OCI-M2 (cell line): Measurements from ENCODE around the gene XRN1.
"Not testable (repeated sequence)": the region's sequence is repeated elsewhere in the genome, so short reads cannot be mapped to it uniquely, and the experiment has no call there.

ENCODE experiments used
- DNase-seq: peaks from one replicate; lab custom pipeline; 2025; ENCODE audit not compliant: unreplicated experiment; lab: John Stamatoyannopoulos, UW

The XRN1 gene

DNA sequence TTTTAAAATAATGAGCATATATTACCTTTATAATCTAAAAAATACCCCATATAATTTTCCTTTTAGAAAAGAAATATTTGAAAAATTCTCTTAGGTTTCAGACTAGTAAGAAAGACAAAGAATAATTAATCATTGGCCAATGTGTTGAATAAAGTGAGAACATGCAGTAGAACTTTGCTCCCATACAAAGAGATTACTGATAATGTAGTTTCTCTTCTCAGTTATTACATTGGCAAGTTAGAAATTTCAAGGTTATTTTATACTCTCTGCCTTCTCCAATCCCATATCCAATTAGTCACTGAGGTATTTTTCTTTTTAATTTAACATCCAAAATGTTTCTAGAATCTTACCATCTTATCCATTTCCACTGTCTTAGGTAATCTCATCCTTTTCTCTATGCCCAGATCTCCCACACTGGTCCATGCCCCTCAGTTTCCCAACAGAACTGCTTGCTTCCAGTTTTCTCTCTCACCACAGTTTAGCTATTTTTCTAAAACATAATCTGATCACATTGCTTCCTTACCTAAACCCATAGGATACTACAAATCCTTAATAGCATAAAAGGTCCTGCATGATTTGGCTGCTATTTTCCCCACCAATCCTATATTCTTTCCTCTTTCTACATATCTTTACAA lies 10.8 kb downstream of the XRN1 start:
- no peak for DNase-seq

DNA sequence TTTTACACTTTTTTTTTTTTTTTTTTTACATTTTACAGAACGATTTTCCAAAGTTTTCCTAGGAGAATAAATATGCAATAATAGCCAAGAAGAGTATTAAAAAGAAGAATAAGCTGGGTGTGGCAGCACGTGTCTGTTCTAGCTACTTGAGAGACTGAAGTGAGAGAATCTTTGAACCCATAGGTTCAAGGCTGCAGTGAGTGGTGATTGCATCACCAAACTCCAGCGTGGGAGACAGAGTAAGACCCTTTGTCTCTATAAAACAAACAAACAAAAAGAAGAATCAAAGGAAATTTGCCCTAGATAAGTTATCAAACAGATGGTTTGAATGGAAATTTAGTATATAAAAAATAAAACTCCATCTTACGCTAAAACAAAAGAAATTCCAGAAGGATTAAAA lies 13.3 kb downstream of the XRN1 start:
- no peak for DNase-seq

DNA sequence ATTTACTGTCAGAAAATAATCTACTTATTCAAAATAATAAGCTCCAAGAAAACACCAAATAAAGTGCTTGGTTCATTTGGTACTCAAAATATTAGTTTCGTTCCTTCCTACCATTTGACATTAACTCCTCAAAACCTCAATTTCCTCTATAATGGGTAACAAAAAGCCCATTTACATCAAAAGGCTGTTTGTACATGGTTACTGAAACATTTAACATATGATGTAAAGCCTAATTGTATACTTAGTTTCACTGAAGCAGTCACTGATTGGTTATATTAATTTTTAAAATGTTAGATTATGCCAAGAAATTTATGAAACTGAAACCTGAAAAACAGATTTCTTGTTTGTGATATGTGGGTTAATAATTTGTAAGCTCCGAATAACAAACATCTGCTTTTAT lies 14.7 kb downstream of the XRN1 start:
- no peak for DNase-seq

DNA sequence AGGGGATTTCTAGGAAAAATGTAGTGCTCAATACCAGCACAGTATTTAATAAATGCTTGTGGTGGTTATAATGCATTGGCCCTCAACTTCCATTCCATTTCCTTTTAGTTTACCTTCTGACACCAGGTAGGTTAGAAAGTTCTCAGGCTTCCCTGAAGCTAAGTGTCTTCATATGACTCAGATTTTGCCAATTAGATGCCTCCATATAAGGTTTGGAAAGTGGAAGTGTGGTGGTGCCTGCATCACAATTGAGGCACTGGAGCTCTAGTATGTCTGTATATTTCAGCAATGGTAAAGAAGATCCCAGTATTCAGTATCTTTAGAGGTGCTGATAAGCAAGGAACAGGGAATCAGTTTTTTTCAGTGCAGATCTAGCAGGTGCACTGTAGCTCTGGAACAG lies 18.3 kb downstream of the XRN1 start:
- no peak for DNase-seq

DNA sequence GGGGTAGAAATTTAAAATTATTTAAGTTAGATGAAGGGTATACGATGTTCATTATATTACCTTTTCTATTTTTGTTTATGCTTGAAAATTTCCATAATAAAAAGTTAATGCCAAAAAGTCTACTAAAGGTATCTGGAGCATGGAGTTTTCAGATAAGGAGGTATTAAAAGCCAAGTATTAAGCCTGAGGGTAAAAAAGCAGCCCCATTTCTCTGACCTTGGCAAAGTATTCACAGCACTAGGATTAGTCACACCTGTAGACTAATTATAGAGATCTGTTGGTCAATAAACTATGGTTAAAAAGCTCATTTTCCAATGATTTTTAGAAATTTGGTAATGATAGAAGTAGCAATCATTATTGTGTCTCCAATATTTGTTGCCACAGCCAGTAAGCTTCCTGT lies 23.1 kb downstream of the XRN1 start:
- no peak for DNase-seq

DNA sequence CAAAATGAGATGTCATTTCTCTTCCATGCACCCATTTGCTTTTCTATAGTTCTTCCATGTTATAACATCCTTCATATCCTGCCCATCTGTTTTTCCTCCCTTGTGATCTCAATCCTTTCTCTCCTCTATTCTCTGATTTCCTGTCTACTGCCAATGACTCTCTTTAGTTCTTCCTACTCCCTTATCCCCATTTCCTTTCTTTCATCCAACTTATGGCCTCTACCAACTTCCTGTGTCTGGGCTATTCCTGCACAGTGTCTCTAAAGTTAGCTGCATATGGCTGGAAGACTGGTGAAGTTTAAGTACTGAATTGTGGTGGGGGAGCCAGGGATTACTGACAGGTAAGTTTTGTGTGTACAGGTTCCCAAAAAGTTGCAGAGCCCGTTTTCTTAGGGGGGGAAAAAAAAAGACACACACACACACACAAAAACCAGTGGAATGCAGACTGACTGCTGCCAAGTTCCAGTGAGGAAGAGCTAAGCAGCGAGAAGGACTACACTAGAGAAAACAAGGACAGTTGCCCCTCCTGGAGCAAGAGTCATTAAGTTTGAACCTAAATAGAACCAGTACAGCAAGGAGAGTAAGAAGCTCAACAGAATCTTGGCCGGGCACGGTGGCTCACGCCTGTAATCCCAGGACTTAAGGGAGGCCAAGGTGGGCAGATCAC lies 28.8 kb downstream of the XRN1 start:
- DNase-seq, result no peak

DNA sequence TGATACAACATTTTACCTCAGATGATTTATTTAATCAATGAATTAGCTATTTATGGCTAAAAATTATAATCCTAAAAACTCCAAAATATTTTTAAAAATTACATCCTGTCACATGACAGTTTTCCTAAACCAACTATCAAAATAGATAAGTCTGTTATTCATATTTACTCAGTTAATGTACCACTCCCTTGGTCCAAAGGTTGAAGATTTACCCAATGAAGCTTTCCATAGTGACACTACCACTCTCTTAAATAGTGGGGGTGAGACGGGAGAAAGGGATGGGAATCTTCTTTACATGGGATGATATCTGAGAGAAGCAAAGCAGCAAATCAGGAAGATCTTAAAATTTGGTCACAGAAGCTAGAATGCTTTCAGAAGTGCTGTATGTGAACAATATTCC lies 30.5 kb downstream of the XRN1 start:
- DNase-seq, result no peak

DNA sequence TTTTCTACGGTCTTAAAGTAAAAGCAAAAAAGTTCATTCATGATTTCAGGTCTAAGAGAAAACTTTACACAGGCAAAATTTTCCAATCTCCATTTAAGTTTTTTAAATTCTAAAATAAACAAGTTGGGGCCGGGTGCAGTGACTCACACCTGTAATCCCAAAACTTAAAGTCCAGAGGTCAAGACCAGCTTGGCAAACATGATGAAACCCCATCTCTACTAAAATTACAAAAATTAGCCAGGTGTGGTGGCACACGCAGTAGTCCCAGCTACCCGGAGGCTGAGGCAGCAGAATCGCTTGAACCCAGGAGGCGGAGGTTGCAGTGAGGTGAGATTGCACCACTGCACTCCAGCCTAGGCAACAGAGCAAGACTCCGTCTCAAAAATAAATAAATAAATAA lies 47.3 kb downstream of the XRN1 start:
- not testable (repeated sequence) for DNase-seq

DNA sequence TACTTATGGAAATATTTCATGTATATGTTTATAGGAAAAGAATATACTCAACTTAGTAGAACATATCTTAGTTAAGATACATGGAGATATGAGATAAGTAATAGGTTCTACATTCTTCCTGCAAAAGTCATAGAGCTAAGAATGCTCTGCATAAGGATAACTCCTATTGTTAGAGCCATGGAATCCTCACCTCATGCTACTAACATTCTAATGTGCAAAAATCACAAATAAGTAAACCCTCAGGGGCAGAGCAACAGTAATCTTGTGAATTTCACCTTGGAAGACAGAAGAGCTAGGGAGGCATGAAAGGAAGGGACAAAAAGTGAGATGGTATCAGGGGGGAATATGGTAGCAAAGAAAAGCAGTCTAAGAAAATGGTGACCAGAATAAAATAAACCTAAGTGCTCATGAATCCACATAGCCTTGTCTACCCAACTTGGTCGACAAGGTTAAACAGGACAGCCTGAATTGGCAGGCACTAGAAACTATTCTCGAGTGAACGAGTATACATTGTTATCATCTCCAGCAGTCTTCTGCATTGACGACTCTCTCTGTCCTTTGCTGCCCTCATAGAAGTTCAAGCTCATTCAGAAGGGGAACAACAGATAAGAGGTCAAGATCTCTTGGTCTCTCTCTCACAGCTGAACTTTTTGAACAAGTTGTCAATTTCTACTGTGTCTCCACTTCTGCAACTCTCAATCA lies 52.8 kb downstream of the XRN1 start:
- DNase-seq, result no peak

DNA sequence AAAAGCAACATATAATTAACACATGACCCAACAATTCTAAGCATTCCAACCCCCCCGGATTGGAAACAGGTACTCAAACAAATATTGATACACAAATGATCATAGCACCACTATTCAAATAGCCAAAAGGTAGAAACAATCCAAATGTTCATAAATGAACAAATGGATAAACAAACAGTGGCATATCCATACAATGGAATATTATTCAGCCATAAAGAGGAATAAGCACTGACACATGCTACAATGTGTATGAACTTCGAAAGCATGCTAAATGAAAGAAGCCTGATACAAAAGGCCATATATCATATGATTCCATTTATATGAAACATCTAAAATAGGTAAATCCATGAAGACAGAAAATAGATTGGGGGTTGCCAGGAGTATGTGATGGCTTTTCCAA lies 62.8 kb downstream of the XRN1 start:
- DNase-seq, result no peak

DNA sequence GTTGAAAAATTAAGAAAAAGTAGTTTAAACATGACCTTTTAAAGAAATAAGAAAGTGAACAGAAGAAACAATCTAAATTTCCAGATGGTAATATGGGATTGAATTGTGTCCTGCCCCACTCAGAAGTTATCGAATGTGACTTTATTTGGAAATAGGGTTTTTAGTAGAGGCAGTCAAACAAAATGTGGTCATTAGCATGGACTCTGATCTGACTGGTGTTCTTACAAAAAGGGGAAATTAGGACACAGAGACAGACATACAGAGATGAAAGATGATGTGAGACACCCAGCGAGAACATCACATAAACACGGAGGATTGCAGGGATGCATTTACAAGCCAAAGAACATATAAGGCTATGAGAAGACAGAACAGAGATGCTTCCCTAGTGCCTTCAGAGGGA lies 73.2 kb downstream of the XRN1 start:
- DNase-seq, result no peak

DNA sequence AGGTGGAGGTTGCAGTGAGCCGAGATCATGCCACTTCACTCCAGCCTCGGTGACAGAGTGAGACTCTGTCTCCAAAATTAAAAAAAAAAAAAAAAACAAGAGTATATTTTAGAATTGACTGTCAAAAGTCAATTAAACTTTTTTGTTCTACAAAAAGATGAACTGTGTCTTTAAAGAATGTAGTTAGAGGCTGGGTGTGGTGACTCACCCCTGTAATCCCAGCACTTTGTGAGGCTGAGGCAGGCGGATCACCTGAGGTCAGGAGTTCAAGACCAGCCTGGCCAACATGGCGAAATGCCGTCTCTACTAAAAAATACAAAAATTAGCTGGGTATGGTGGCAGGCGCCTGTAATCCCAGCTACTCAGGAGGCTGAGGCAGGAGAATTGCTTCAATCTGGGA lies 78.3 kb downstream of the XRN1 start:
- DNase-seq, result not testable (repeated sequence)

DNA sequence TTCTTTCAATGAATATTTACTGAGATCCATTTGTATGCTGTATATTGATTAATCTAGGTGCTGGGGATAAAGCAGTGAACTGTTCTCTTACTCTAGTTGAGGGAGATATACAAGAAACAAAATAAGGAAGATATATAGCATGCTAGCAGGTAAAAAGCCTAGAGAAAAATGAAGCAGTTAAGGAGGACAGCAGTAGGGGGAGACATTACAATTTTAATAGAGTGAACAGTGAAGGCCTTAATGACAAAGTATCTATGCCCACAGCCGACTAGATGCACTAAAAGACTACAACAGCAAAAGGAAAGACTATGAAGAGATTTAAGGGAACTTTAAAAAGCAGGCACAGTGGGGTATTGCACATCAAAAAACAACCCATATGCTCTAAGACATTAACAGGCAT lies 81.4 kb downstream of the XRN1 start:
- DNase-seq, result no peak

DNA sequence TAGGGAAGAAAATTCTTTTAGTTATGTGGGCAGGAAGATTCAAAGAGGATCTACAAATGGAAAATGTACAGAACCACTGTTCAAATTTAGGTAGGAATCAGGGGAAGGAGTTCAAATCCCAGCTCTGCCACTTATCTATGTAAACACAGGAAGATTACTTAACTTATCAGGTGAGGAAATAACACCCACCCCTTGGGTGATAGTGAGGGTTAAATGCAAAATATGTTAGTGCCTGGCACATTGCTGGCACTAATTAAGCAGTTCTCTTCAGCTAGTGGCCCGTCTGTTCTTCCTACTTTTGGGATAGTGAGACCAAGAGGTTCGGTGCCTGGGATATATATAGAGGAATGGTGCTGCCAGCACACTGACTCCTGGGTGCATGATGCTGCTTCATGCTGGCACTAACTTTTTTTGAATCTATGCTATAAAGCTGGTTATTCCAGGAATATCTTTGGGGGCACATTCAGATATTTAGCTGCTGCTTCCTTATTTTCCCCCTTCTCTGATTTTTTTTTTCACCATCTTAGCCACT lies 83.8 kb downstream of the XRN1 start:
- DNase-seq, result no peak

DNA sequence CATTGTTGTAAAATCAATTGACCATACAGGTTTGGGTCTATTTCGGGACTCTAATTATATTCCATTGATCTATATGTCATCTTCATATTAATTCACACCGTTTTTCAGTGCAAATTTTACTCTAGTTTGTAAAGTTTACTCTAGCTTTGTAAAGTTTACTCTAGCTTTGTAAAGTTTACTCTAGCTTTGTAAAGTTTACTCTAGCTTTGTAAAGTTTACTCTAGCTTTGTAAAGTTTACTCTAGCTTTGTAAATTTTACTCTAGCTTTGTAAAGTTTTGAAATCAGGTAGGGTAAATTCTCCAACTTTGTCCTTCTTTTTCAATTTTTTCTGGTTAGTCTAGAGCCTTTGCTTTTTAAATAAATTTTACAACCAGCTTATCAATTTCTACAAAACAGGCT lies 84.4 kb downstream of the XRN1 start:
- DNase-seq, result not testable (repeated sequence)

DNA sequence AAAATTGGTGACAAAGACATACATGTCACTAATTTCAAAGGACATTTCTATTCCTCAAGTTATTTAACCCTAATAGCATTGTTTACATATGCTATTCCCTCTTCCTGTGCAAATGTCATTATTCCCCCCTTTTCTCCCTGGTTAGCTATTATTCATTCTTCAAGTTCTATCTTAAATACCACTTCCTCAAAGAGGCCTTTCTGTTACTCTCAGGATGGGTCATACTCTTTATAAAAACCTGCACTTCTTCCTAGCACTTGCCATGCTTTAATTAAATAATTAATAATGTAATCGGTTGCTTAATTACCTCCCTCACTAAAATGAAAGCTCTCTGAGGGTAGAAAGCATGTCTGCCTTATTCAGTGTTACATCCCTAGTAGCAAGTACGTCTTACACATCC lies 88.5 kb downstream of the XRN1 start:
- DNase-seq, result no peak

DNA sequence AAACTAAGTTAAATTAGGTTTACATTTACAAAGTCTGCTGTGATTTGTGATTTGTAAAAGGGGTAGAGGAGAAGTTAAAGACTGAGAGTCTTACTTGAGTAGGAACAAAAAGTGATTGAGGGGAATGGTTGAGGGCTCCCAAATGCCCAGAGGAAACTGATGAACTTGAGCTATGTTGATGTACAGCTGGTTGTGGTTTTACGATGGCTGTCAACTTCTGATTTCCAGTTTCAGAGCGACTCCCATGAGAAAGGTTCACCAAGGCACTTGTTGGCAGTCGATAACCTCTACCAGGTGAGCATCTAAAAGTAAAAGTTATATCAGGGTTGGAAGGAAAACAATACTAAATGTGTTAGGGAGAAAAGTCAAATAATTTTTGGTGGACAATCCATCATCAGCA lies 91.0 kb downstream of the XRN1 start:
- DNase-seq, result no peak

DNA sequence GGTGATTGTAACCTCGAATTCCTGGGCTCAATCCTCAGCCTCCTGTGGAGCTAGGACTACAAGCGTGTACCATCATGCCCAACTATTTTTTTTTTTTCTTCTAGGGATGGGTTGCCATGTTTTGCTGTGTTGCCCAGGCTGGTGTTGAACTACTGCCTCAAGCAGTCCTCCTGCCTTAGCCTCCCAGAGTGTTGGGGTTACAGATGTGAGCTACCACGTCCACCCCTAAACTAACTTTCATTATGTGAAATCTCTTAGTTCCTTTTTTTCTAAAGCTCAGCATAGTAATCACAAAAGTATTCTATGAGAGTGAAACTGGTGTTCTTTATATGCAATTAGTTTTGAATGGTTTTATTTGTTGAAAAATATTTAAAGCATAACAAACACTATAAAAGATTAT lies 92.1 kb downstream of the XRN1 start:
- DNase-seq, result no peak

DNA sequence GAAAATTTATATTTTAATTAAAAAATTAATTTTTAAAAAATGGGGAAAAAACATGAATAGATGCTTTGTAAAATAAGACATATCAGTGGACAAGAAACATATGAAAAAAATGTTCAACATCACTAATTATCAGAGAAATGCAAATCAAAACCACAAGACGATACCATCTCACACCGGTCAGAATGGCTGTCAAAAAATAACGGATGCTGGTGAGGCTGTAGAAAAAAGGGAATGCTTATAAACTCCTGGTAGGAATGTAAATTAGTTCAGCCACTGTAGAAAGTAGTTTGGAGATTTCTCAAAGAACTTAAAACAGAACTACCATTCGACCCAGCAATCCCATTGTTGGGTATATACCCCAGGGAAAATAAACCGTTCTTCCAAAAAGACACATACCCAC lies 93.8 kb downstream of the XRN1 start:
- DNase-seq, result no peak

DNA sequence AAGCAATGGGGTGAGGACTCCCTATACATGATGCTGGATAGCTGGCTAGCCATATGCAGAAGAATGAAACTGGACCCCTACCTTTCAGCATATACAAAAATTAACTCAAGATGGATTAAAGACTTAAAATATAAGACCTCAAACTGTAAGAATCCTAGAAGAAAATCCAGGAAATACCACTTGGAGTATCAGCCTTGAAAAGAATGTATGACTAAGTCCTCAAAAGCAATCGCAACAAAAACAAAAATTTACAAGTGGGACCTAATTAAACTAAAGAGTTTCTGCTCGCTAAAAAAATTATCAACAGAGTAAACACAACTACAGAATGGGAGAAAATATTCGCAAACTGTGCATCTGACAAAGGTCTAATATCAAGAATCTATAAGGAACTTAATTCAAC lies 94.3 kb downstream of the XRN1 start:
- no peak for DNase-seq

DNA sequence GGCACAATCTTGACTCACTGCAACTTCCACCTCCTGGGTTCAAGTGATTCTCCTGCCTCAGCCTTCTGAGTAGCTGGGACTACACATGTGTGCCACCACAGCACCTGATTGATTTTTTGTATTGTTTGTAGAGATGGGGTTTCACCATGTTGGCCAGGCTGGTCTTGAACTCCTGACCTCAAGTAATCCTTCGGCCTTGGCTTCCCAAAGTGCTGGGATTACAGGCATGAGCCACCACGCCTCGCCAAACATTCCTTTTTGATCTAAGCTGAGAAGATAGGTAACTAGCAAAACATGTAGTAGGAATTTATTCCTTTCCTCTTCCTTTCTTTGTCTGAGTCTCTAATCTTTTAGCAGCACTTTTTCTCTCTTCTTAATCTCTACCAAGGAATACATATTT lies 95.1 kb downstream of the XRN1 start:
- not testable (repeated sequence) for DNase-seq

DNA sequence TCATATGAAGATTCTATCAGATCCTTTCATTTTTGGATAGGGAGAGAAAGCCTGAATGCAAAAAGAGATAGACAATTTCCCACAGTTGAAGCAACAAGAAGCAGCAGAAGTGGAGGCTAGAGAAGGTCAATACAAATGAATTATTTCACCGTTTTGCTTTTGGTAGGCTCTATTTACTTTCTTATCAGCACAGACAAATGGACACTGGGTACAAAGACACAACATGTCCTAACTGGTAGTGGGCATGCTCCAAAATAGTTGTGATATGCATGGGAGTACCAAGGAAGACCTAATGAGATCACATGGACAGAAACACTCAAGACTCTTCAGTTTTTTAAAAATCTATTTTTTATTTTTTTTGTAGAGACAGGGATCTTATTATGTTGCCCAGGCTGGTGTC lies 99.4 kb downstream of the XRN1 start:
- no peak for DNase-seq
